Midbrain (tissue), 1 donor: ENCODE measurements around the gene PTPRM.
A peak's percentile ranks its signal among the peaks of the same experiment; 100 is the strongest.

ENCODE experiments used
- DNase-seq: peaks from one replicate; lab custom pipeline; 2025; lab: John Stamatoyannopoulos, UW

Gene PTPRM

DNA sequence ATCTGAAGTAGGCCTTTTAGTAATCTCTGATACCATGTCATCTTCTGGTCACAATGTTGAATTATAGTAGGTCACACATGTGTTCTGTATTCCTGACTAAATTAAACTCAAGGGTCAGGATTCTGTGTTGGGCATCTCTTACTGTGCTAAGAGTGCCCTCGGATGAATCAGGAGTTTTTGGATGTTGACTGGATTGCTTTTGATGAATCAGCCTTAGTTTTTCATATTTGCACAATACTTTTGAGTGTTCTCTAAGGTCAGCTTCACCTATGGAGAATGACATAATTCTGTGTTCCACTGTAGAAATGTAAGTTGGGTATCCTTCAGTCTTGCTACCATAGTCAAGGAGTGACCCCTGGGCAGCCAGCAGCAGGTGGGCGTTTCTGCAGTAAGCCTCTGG lies 190.1 kb downstream of the PTPRM start:
- DNase-seq, result no peak

DNA sequence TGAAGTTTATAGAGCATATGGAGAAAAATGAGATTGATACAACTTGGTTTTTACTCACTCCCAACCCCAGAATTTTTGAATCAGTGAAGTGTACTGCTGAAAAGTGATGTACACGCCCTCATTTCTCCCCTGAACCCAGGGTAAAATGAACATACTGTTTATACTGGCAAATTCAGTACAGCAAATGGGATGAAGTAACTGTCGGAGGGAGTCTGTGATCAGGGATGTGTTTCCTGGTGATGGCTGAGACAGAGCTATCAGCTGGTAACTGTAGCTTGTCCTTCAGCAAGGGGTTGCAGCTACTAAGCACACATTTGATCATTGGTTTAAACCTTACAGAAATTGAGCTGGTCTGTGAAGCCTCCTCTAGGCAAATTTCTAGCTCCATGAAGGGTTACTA lies 191.6 kb downstream of the PTPRM start:
- no peak for DNase-seq

DNA sequence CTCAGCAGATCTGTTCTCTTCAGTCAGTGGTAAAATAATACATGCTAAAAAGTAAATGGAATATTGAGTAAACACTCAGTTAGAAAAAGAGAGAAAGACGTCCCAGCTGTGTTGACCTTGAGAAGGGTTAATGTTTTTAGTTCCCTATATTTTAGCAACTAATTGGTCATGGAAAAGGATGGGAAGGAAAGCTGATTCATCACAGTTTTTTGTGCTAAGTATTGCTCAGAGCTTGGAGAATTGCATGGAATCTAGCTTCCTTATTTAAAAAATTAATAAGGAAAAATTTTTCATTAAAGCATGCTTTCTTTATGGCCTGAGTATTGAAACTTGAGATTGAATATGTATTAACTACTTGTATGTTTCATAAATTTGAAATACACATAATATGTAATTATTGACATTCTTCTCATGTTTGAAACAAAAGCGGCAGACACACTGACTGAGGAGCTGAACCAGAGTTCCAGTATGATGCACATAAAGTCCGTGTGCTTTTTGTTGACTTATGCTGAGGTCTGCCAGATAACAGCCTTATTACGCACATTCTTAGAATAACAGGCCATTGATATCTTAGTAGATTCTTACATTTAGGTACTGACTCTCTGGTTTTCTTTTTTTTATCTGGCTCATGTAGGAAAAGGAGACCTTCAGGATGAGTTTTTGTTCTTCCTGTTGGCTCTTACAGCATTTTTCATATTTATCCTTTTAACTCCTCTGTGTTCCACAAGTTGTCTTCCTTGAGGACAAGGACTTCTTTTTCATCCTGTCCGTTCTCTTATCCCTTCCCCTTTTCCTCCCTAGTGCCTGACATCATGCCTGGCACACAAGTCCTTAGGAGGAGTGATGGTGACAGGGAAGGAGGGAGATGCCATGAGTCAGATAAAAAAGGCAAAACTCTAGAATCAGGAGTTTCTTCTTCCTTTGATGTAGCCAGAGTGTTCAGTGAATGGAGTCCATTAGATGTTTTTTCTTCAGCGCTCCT lies 194.1 kb downstream of the PTPRM start:
- DNase-seq, result no peak

DNA sequence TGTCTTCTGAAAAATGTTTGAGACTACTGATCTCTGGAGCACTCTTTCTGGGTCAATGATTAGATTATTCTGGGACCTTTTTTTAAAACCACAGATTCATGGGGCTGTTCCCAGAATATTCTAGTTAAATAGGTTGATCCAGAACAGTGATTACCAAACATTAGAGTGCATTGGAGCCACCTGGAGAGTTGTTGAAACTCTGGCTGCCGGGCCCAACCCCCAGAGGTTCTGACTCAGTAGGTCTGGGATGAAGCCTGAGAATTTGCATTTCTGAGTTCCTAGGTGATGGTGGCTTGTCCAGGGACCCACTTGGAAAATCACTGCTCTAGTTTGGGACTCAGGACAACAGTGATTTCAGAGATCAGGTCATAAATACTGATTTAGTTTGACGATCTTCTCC lies 197.3 kb downstream of the PTPRM start:
- DNase-seq, result no peak

DNA sequence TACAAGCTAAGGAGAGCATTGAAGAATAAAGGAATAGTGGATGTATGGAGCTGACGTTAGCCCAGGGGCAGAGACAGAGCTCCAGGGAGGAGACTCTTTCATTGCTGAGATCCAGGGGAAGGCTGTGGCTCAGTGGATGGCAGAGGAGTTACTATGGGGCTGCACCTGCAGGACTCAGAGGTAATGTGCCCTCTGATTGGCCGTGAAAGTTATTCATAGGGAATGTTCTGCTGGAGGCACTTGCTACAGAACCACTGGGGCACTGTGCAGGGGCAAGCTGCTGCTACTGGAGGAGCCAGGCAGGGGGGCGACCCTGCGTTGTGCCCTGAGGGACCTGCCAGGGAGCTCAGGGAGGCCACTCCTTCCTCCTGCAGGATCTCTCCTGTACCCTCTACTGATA lies 199.2 kb downstream of the PTPRM start:
- no peak for DNase-seq

DNA sequence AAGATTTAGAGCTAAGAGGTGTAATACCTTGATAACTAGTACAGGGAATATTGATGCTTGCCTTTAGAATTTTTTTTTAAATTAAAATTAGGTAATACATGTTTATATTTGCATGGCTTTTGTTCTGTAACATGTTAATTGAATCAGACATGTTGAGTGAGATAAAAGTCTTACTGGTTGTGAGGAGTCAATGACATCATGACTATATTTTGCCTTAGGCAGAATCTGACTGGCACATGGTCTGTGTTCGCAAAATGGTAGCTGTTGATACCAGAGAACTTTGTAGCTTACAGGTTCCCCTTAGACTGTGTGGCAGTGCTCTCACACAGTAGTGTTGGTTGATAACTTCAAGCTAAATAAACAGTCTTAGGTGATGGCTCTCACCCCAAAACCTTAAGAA lies 199.7 kb downstream of the PTPRM start:
- no peak for DNase-seq

DNA sequence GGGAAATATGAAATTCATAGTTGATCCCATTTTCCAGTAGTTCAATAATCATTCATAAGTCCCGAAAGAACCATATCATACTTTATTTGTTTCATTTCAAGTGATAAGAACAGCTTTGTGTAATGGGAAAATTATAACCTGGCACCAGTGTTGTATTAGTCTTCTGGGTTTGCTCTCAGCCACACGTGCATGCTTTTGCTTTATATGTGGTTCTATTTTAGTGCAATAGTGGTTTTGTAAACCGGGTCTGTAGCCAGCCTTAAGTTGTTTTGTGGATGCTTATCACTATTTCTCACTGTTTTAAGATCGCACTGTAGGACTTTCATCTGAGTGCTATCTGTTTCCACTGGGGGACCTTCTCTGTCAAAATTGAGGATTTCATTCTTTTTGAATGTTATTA lies 203.8 kb downstream of the PTPRM start:
- DNase-seq, result no peak

DNA sequence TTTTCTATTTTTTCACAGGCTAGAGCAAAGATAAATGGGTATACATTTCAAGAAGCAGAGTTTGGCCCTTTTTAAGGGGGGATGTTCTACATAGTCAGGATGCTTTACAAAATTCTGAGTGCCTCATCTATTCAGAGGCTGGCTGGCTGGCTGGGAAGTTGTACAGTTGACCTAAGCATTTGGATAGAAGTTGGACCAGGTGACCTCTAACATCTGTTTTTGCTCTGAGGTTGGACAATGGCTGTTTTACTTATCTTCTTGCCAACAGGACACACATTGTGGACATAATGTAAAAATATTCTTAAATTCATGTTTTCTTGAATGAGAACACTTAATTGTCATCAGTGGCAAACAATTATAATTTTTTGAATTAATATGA lies 205.4 kb downstream of the PTPRM start:
- DNase-seq, result no peak

DNA sequence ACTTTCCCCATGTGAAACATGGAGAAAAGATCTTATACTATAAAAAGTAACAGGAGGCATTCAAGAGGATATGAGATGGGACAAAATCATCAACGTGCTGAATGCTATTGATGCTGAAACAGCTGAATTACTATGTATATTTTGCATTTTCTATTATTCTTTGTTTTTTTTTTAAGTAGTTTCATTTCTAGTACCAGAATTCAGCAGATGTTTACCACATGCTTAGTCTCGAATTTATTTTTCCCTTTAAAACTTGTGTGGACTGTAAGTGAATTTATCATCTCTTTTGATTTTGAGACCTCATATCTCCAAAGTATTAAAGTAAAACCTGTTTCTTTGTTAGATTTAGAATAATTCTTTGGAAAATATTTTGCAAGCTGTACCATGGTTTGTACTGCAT lies 205.8 kb downstream of the PTPRM start:
- no peak for DNase-seq

DNA sequence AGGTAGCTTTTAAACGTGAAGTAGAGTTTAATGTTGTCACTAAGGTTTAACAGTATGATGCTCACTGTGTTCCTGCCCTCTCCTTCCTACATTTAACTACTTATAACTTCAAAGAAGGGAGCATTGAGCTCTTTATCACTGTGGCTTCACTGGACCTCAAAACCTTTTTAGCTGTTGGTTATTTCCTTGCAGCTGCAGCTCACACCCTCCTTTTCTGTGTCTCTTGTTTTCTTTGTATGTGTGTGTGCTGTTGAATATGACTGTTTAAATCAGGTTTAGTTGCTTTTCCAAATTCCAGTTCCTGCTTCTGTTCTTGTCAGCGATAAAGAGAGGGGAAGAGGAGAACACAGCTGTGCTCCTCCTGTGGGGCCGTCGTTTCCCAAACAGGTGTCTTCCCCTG lies 208.0 kb downstream of the PTPRM start:
- no peak for DNase-seq

DNA sequence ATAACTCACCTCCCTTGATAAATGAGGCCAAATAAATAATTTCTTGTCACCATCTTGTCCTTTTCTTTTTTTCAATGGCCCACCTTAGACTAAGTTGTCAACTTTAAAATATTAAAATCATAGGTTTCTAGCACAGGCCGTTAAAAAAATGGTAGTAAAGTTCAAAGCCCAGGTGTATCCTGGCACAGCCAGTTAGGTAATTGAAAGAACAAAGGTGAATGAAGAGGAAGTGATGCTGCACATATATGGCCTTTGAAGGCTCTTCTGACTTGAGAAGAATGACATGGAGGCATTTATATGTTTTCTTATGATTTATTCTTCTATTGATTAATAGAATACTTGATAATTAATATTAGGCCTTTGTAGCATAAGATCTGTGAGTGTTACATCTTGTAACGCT lies 208.7 kb downstream of the PTPRM start:
- no peak for DNase-seq

DNA sequence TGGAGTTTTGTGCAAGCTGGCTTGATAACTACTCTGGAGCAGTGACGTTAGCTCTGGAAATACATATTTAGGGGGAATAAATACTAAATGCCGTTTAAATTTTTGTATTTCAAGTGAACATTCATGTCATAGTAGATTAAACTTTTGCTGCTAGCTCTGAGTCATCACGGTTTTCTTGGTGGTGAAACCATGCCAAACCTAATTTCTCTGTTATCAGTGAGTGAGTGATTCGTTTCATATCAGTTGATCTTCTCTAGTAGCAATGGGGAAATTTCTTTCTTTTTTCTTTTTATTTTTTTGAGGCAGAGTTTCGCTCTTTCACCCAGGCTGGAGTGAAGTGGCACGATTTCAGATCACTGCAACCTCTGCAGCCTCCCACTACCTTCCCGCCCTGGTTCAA lies 211.1 kb downstream of the PTPRM start:
- no peak for DNase-seq

DNA sequence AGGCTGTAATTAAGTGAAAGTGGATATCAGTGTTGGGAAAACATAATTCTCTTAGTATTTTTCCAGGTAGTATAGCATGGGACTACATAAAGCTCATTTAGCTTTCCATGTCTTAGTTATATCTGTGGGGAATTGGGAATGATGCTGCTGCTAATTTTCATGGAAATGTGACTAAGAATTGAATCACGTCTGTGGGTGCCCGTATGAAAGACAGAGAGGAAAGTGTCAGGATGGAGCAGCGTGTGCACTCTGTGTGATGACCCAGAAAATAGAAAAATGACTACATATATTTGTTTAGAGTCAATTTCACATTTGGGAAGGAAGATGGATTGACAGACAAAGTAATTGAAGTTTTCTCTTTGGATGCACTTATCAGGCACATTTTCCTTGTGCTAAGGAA lies 212.1 kb downstream of the PTPRM start:
- DNase-seq, result no peak

DNA sequence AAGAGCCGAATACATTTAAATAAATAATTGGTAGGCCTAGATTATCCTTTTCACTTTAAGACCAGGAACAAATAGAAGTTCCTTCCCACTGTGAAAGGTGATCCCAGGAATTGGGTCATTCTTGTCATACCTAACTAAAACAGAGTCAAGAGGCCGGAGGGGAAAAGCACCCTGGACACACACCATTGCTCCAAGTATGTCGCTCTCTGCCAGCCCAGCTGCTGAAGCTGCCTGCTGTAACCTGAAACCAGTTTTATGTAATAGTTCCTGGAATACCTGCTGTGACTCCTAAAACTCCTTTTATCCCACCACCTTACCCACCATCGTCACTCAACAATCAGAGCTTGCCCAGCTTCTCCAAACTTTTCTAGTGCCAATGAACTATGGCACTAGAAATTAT lies 217.1 kb downstream of the PTPRM start:
- DNase-seq, result no peak

DNA sequence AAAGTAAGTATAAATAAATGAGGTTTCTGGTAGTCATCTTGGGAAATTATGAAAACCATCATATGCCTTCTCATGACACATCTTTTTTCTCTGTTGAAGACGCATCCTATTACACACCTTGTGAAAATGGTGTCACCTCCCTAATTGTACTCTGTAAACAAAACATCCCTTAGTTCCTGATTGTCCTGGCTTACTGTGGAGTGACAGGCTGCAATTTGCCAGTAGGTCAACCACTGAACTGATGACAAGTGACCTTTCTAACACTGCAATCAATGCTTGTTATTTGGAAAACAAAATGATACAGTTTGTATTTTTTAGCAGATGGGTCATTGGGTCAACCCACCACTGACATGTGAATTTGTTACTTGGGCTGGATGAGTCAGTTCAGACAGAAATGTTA lies 219.5 kb downstream of the PTPRM start:
- DNase-seq, result no peak

DNA sequence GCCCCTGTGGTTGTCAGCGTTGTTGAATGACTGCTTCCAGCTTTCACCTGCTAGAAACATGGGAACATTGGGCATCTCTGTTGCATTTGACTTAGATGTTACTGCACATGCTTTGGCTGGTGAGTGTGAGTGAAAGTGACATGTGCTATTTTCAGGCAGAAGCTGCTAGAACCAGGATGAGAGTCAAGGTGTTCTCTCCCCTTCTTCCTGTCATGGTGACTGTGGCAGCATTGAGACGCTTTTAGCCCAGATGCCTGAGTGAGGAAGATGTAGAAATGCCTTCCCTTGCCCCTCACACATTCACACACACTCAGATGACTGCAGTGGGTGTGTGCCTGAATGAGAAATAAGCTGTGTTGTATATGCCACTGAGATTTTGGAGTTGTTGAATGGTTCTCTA lies 220.2 kb downstream of the PTPRM start:
- DNase-seq, result no peak

DNA sequence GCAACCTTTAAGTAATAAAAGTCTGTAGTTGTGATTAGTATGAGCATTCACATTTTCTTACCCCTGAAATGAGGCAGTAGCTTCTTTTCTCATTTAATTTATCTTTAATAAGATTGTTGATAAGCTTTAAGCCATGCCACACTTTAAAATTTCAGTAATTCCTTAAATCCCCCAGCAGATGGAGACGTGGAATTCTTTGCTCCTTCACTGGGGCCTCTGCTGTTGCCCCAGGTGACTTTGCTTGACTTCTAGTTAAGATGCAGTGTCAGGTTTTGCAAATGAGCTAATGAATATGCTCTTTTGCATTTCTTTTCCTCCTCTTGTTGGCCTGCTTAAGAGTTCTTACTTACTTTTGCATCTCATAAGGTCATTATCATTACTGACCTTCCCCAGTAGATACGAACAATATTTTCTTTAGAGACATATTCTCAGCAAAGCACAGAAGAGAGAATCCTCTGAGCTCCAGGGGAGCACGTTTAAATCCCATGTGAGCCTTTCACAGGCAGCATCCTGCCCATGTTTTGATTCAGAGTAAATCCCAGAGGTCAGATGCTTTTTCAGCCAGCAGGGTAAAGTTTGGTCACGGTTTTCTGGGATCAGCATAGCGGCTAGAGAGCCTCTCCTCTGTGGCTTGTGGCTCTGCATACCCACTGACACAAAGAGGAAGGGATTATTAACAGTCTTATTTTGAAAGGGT lies 222.9 kb downstream of the PTPRM start:
- DNase-seq, result peak; percentile 19

DNA sequence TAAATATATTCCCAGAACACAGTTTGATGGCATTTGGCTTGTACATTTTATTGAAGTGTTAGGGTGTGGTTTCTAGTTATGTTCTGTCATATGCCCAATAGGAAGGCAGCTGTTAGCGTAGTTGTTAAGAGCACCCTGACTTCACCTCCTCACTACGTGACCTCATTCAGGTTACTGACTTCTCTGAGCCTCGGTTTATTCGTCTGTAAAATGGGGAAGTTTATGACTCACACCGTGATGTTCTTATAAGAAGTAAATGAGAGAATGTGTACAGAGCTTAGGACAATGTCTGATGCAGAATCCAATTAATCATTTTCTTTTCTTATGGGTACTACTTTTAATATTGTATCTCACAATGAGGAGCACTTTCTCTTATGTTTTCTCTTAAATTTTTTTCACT lies 226.0 kb downstream of the PTPRM start:
- DNase-seq, result no peak

DNA sequence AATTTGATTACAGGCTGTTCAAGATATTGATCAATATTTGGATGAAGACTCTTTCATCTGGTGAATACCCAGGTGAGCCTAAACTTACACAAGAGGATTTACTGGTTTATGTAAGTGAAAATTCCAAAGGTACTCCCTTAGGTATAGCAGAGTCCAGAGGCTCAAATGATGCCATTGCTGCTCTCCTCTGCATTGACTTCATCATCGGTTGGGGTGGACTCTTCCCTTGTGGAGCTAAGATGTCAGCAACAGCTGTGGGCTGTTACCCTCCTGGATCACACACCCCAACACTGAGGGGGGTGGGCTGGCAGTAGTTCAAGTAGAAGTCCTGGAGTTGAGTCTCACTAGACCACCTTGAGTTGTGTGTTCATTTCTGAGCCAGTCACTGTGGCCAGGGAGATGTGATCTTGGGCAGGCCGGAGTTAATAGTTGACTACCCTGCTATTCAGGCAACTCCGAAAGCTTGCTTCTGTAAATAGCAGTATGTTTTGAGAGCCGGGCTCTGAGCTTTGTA lies 236.9 kb downstream of the PTPRM start:
- no peak for DNase-seq

DNA sequence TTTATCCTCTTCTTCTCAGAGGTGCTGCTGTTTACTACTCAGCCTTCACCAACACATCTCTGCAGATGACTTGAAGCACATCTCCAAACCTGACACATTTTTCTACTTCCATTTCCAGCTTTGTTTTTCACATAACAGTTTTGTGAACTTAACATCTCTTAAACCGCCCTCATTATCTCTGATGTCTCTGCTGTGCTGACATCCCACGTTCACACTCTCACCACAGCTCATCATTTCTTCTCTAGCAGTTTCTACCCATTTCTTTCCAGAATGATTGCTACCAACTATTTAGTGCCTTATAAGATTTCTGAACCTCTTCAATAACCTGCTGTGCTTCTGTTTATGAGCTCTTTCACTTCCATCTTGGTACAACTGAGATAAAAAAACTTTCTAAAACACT lies 238.0 kb downstream of the PTPRM start:
- no peak for DNase-seq

DNA sequence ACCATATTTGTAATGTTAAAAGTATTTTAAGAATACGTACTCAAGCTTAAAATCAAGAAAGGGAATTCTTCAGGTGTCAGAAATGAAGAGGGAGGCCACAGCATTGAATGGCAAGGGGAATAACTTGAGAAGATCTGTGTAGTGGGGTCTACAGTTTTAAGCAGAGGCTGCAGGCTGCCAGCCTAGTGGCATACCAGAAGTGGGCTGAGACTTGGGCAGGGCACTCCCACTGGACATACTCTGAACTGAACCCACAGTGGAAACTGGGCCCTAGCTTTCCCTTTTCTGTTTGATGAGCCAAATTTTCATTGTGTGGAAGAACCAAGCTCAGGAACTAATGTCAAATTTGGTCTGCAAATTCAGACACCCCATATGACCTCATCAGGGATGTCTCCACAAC lies 238.8 kb downstream of the PTPRM start:
- DNase-seq, result no peak

DNA sequence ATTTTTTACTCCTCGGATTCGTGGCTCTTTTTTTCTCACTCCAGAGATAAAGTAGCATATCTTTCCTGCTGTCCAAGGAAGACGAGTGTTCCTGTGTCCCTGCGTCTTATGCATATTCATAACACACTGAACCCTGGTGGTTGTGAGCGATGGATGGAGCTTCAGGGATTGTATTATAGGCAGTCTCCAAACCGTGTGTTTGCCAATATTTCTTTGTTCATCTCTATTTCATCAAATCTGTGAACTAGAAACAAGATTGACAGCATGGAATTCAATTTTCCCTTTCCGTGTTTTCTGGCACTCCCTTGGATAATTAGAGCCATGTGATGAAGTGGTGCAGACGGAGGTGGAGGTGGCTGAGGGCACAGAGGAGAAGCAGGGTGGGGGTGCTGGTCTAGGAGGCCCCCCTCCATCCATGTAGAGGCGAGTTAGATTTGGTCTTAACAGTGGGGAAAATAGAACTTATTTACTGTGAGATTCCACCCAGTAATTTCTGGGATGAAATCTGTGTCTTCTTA lies 240.9 kb downstream of the PTPRM start:
- DNase-seq, result no peak

DNA sequence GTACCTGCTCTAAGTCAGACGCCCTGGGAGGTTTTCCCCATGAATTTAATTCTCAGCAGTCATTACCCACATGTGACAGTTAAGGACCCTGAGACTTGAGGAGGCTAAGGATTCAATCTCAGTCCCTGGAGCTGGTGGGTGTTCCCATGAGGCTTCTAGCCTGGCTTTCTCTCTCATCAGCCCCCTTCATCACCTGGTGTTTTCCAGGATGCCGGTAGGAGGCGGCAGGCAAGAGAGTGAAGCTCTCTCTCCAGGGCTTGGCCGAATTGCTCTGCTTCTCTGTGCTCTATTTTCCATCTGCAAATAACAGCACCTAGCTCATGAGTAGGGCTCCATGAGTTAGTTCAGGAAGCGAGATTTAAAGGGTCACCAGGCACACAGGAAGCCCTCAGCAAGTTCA lies 241.9 kb downstream of the PTPRM start:
- DNase-seq, result no peak
